ENCODE measurements around the gene DNAJC27. TPM values are rescaled to one million over a fixed set of nuclear protein-coding genes. Genes with fewer than 3 reads are reported as not detected.

The DNAJC27 gene
- total and polyA plus RNA-seq, 4 experiments from 2014 or later = 3.1 to 14.2 (median 8.5) TPM

DNA sequence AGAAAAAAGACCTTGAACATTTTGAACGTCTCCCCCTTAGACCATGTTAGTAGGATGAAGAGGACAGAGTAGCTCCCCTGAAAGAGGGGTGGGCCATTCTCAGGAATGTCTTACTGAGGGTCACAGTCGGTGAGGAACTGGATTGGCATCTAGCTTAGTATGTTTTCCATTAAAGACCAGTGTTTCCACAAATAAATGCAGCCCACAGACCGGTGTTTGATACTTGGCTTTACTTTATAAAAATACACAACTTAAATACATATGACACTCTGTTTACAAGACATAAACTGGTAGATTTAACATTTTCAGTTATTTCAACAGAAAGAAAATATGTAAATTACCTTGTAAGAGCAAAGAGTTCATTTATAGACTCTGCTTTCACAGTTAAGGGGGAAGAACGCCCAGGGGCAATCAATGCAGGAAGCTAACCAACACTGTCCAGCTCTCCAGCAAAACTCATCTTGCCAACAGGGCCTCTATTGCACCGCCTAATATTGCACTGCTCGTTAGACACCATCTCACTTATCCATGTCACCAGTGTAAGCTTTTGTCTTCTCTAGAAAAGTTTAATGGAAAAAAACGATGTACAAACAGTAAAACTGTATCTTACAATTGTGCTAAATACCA, 28.2 kb downstream of the DNAJC27 start:
- Mint-ChIP-seq H3K27ac (no peak overlapping the region), H3K4me3 (no peak overlapping the region), H3K9me3 (no peaks in the 10 kb centered on the region), H3K4me1 (no peaks in the 10 kb centered on the region), H3K27me3 (no peaks in the 10 kb centered on the region), H3K36me3 (peaks cover 13 to 21% of the 10 kb centered on the region in 2 donors)
- Histone ChIP-seq H3K27me3 (ENCODE audit: insufficient read depth, low read length) (no peaks in the 10 kb centered on the region), H3K4me3 (ENCODE audit: low read length in 2 of 2) (no peak overlapping the region), H3K27ac (ENCODE audit: low read depth, low read length) (no peak overlapping the region), H3K9me3 (ENCODE audit: control insufficient read depth in 1 of 2, low read length in 2 of 2) (no peaks in the 10 kb centered on the region), H3K4me1 (ENCODE audit: insufficient read depth, low read length) (no peaks in the 10 kb centered on the region), H3K36me3 (ENCODE audit: insufficient read depth, low read length) (peaks cover 13% of the 10 kb centered on the region)
- intact Hi-C loops (cut with micrococcal nuclease) = no loop called here
- DNase-seq = no peak
- ChIA-PET CTCF (ENCODE audit: partially characterized antibody) (interaction anchor here (0.7 to 1.2 kb wide), 2 partner anchors 19 to 67 kb away, joined by 3 read pairs; no protein-coding TSS in a partner anchor), POLR2A (ENCODE audit: partially characterized antibody) (interaction anchor here (0.6 kb wide), 1 partner anchor 68 kb away, joined by 3 read pairs; no protein-coding TSS in a partner anchor)

DNA sequence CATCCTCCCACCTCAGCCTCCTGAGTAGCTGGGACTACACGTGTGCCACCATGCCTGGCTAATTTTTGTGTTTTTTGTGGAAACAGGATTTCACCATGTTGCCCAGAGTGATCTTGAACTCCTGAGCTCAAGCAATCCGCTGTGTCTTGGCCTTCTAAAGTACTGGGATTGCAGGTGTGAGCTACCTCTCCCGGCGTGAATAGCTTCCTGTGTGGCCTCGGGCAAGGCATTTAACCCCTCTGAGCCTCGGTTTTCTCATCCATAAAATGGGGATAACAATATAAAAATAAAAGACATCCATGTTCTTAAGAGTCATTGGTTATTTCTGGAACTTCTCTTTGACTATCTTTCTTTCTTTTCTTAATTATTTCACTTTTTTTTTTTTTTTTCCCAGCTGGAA, 32.4 kb downstream of the DNAJC27 start:
- Histone ChIP-seq H3K4me3 (ENCODE audit: low read length in 2 of 2) (no peak overlapping the region), H3K4me1 (ENCODE audit: insufficient read depth, low read length) (no peaks in the 10 kb centered on the region), H3K27me3 (ENCODE audit: insufficient read depth, low read length) (no peaks in the 10 kb centered on the region), H3K36me3 (ENCODE audit: insufficient read depth, low read length) (no peaks in the 10 kb centered on the region), H3K27ac (ENCODE audit: low read depth, low read length) (no peak overlapping the region), H3K9me3 (ENCODE audit: control insufficient read depth in 1 of 2, low read length in 2 of 2) (no peaks in the 10 kb centered on the region)
- no peak for DNase-seq
- no peaks in the 10 kb centered on the region for H3K9me3 Mint-ChIP-seq
- no peak overlapping the region for H3K4me3 Mint-ChIP-seq
- intact Hi-C loops (cut with micrococcal nuclease) = no loop called here
- H3K27ac Mint-ChIP-seq = no peak overlapping the region
- H3K36me3 Mint-ChIP-seq = no peaks in the 10 kb centered on the region
- H3K4me1 Mint-ChIP-seq = no peaks in the 10 kb centered on the region
- POLR2A ChIA-PET (ENCODE audit: partially characterized antibody) = interaction anchor here (0.6 kb wide), 1 partner anchor 77 kb away, joined by 4 read pairs; no protein-coding TSS in a partner anchor
- H3K27me3 Mint-ChIP-seq = no peaks in the 10 kb centered on the region
- CTCF ChIA-PET (ENCODE audit: partially characterized antibody) = interaction anchor here (0.7 to 1.5 kb wide), 3 partner anchors 36 to 530 kb away, joined by 3 to 4 read pairs (median 4); no protein-coding TSS in a partner anchor

DNA sequence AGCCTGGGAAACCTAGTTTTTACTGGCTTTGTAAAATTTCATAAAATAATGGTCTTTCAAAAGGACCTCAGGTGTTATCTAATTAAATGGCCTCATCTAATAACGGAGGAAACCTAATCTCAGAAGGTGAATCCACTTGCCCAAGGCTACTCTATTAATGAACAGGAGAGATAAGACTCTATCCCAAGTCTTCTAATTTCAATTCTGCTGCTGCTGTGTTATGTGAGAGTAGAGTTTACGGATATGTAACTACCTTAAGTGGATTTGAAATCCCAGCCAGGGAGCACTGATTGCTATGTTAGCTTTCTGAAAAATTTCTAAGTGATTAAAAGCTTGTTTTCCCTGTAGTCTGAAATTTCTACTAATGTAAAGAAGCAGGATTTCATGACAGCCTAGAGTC, 34.5 kb downstream of the DNAJC27 start:
- CTCF ChIA-PET (ENCODE audit: partially characterized antibody) = no interaction called here

DNA sequence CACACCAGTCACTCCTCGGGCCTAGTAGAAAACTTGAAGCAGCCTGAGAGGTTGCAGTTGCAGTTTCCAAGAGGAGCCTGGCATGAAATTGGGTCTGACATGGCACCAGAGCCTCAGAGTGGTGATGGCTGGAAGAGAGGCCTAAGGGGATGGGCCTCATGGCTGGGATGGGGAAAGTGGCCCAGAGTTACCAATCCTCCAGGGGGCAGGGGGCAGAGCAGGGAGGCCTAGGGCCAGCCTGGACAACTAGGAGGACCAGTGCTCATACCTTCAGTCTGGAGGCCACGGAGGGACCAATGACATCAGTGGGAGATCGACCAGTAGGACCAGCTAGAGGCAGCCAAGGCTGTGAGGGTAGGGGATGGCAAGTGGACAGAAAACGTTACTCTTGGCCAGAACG, 36.6 kb downstream of the DNAJC27 start:
- DNase-seq = no peak
- H3K36me3 ChIP-seq (ENCODE audit: insufficient read depth, low read length) = no peaks in the 10 kb centered on the region
- no peaks in the 10 kb centered on the region for H3K36me3 Mint-ChIP-seq
- no peaks in the 10 kb centered on the region for H3K4me1 Mint-ChIP-seq
- H3K4me3 Mint-ChIP-seq = no peak overlapping the region
- no peaks in the 10 kb centered on the region for H3K4me1 ChIP-seq (ENCODE audit: insufficient read depth, low read length)
- POLR2A ChIA-PET (ENCODE audit: partially characterized antibody) = interaction anchor here (1.3 kb wide), 1 partner anchor 574 kb away, joined by 3 read pairs; the partner anchor contains the start of gene ITSN2
- H3K9me3 Mint-ChIP-seq = no peaks in the 10 kb centered on the region
- CTCF ChIA-PET (ENCODE audit: partially characterized antibody) = no interaction called here
- H3K27me3 Mint-ChIP-seq = no peaks in the 10 kb centered on the region
- intact Hi-C loops (cut with micrococcal nuclease) = no loop called here
- no peaks in the 10 kb centered on the region for H3K27me3 ChIP-seq (ENCODE audit: insufficient read depth, low read length)
- H3K9me3 ChIP-seq (ENCODE audit: control insufficient read depth in 1 of 2, low read length in 2 of 2) = no peaks in the 10 kb centered on the region
- no peak overlapping the region for H3K4me3 ChIP-seq (ENCODE audit: low read length in 2 of 2)
- no peak overlapping the region for H3K27ac Mint-ChIP-seq
- no peak overlapping the region for H3K27ac ChIP-seq (ENCODE audit: low read depth, low read length)

More for the DNA sequence above, 34.5 kb downstream of the DNAJC27 start:
- H3K9me3 Mint-ChIP-seq = no peaks in the 10 kb centered on the region
- H3K27me3 Mint-ChIP-seq = no peaks in the 10 kb centered on the region
- H3K36me3 Mint-ChIP-seq = no peaks in the 10 kb centered on the region
- no peaks in the 10 kb centered on the region for H3K9me3 ChIP-seq (ENCODE audit: control insufficient read depth in 1 of 2, low read length in 2 of 2)
- no peak overlapping the region for H3K4me3 Mint-ChIP-seq
- no peak for DNase-seq
- no peak overlapping the region for H3K27ac Mint-ChIP-seq
- H3K4me3 ChIP-seq (ENCODE audit: low read length in 2 of 2) = no peak overlapping the region
- no peaks in the 10 kb centered on the region for H3K27me3 ChIP-seq (ENCODE audit: insufficient read depth, low read length)
- intact Hi-C loops (cut with micrococcal nuclease) = no loop called here
- no peaks in the 10 kb centered on the region for H3K36me3 ChIP-seq (ENCODE audit: insufficient read depth, low read length)
- POLR2A ChIA-PET (ENCODE audit: partially characterized antibody) = interaction anchor here (0.7 kb wide), 1 partner anchor 11 kb away, joined by 3 read pairs; no protein-coding TSS in a partner anchor
- H3K4me1 ChIP-seq (ENCODE audit: insufficient read depth, low read length) = no peaks in the 10 kb centered on the region
- H3K27ac ChIP-seq (ENCODE audit: low read depth, low read length) = no peak overlapping the region
- H3K4me1 Mint-ChIP-seq = no peaks in the 10 kb centered on the region

DNA sequence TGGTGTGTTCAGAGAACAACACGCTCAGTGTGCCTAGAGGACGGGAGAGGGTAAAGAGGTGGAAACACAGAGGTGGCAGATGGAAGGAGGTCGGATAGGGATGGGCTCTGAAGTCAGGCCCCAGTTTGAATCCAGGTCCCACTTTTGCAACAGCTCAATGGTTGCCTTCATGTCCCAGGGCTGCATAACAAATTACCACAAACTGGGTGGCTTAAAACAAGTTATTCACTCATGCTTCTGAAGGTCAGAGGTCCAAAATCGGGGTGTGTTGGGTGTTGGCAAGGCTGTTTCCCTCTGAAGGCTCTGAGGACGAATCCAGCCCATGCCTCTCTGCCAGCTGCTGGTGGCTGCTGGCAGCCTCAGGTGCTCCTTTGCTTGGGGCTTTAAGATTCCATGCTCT, 39.0 kb downstream of the DNAJC27 start:
- CTCF ChIA-PET (ENCODE audit: partially characterized antibody) = no interaction called here
- no peaks in the 10 kb centered on the region for H3K27me3 Mint-ChIP-seq
- no peak overlapping the region for H3K4me3 Mint-ChIP-seq

DNA sequence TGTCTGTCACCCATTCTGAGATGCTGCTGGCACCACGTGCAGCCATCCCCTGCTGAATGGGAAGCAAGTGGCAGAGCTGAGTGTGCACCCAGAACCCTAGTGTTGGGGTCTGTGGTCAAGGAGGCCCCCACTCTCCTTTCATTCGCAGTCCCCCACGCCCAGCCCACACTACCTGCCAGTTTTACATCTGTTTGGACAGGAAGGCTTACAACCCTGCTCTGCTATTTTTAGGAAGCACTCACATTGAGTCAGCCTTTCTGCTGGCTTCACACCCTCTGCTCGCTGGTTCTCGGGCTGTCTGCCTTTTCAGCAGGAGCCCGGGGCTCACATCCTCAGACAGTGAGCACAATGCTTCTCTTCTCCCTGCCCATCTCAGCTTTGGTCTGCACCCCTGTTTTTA, 41.0 kb downstream of the DNAJC27 start:
- Mint-ChIP-seq H3K9me3 (no peaks in the 10 kb centered on the region), H3K27me3 (no peaks in the 10 kb centered on the region), H3K27ac (no peak overlapping the region), H3K36me3 (no peaks in the 10 kb centered on the region), H3K4me3 (no peak overlapping the region), H3K4me1 (peaks cover 0 to 5% (median 3%) of the 10 kb centered on the region in 4 donors)
- DNase-seq = no peak
- peaks cover 17% of the 10 kb centered on the region for H3K4me1 ChIP-seq (ENCODE audit: insufficient read depth, low read length)
- no peaks in the 10 kb centered on the region for H3K27me3 ChIP-seq (ENCODE audit: insufficient read depth, low read length)
- H3K27ac ChIP-seq (ENCODE audit: low read depth, low read length) = no peak overlapping the region
- no peaks in the 10 kb centered on the region for H3K9me3 ChIP-seq (ENCODE audit: control insufficient read depth in 1 of 2, low read length in 2 of 2)
- CTCF ChIA-PET (ENCODE audit: partially characterized antibody) = no interaction called here
- H3K36me3 ChIP-seq (ENCODE audit: insufficient read depth, low read length) = no peaks in the 10 kb centered on the region
- POLR2A ChIA-PET (ENCODE audit: partially characterized antibody) = no interaction called here
- intact Hi-C loops (cut with micrococcal nuclease) = no loop called here
- no peak overlapping the region for H3K4me3 ChIP-seq (ENCODE audit: low read length in 2 of 2)

More for the DNA sequence above, 39.0 kb downstream of the DNAJC27 start:
- H3K9me3 Mint-ChIP-seq = no peaks in the 10 kb centered on the region
- H3K36me3 ChIP-seq (ENCODE audit: insufficient read depth, low read length) = no peaks in the 10 kb centered on the region
- H3K27ac ChIP-seq (ENCODE audit: low read depth, low read length) = no peak overlapping the region
- POLR2A ChIA-PET (ENCODE audit: partially characterized antibody) = no interaction called here
- H3K36me3 Mint-ChIP-seq = no peaks in the 10 kb centered on the region
- H3K4me1 Mint-ChIP-seq = peaks cover 0 to 5% (median 0%) of the 10 kb centered on the region in 4 donors
- no peak overlapping the region for H3K4me3 ChIP-seq (ENCODE audit: low read length in 2 of 2)
- no peak overlapping the region for H3K27ac Mint-ChIP-seq
- no peaks in the 10 kb centered on the region for H3K27me3 ChIP-seq (ENCODE audit: insufficient read depth, low read length)
- H3K4me1 ChIP-seq (ENCODE audit: insufficient read depth, low read length) = no peaks in the 10 kb centered on the region
- H3K9me3 ChIP-seq (ENCODE audit: control insufficient read depth in 1 of 2, low read length in 2 of 2) = no peaks in the 10 kb centered on the region
- DNase-seq = no peak
- intact Hi-C loops (cut with micrococcal nuclease) = no loop called here

DNA sequence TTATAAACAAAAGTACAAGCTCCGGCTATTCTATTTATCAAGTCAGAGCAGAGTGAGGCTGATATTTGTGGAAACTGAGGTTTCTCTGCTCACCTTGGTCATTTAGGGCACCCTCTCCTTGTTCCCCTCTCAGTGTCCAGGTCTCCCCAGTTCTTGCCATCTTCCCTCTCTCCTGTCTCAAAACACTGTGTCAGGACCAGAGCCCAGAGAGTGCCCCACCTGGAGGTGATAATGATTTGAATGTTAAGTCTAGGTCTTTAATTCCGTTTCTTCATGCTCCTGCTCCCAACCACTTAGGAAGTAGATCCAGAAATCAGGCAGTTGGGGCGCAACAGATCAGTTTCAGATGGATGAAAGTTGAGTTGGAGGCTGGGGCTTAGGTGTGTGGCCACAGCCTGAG, 42.5 kb downstream of the DNAJC27 start:
- peaks cover 18% of the 10 kb centered on the region for H3K4me1 ChIP-seq (ENCODE audit: insufficient read depth, low read length)
- peak overlapping the region in 1 of 7 donors; percentile 36 for H3K27ac Mint-ChIP-seq
- no peaks in the 10 kb centered on the region for H3K27me3 Mint-ChIP-seq
- H3K9me3 Mint-ChIP-seq = no peaks in the 10 kb centered on the region
- intact Hi-C loops (cut with micrococcal nuclease) = no loop called here
- H3K4me3 Mint-ChIP-seq = no peak overlapping the region
- CTCF ChIA-PET (ENCODE audit: partially characterized antibody) = interaction anchor here (0.7 kb wide), 1 partner anchor 46 kb away, joined by 3 read pairs; no protein-coding TSS in a partner anchor
- H3K27me3 ChIP-seq (ENCODE audit: insufficient read depth, low read length) = no peaks in the 10 kb centered on the region
- H3K36me3 ChIP-seq (ENCODE audit: insufficient read depth, low read length) = no peaks in the 10 kb centered on the region
- no peak overlapping the region for H3K4me3 ChIP-seq (ENCODE audit: low read length in 2 of 2)
- no peaks in the 10 kb centered on the region for H3K36me3 Mint-ChIP-seq
- H3K4me1 Mint-ChIP-seq = peaks cover 0 to 5% (median 3%) of the 10 kb centered on the region in 4 donors
- DNase-seq = no peak
- no peaks in the 10 kb centered on the region for H3K9me3 ChIP-seq (ENCODE audit: control insufficient read depth in 1 of 2, low read length in 2 of 2)
- no peak overlapping the region for H3K27ac ChIP-seq (ENCODE audit: low read depth, low read length)
- POLR2A ChIA-PET (ENCODE audit: partially characterized antibody) = no interaction called here

All from CD4-positive, alpha-beta memory T cell (primary cell).